Measurements from ENCODE around the gene CLINT1. TPM values are rescaled to one million over a fixed set of nuclear protein-coding genes. Genes with fewer than 3 reads are reported as not detected.
"Not testable (repeated sequence)": the region's sequence is repeated elsewhere in the genome, so short reads cannot be mapped to it uniquely, and the experiment has no call there.

The CLINT1 gene
- total RNA-seq, 1 donor from 2014 or later: 53.0 TPM

GRCh38 chr5:157866536-157866935 is 7.6 kb upstream of the CLINT1 start:
- DNase-seq (ENCODE audit: low spot score): no peak
- intact Hi-C loops (cut with DNase I): no loop called here

GRCh38 chr5:157865781-157866180 is 6.8 kb upstream of the CLINT1 start:
- intact Hi-C loops (cut with DNase I): no loop called here
- no peak for DNase-seq (ENCODE audit: low spot score)

GRCh38 chr5:157864067-157864466 is 5.1 kb upstream of the CLINT1 start:
- intact Hi-C loops (cut with DNase I): no loop called here
- DNase-seq (ENCODE audit: low spot score): no peak

- intact Hi-C loops (cut with DNase I): no loop called here
Observed at GRCh38 chr5:157862183-157862851, 3.4 kb upstream of the CLINT1 start.

GRCh38 chr5:157860898-157861890 is 2.2 kb upstream of the CLINT1 start:
- DNase-seq (ENCODE audit: low spot score): no peak
- intact Hi-C loops (cut with DNase I): no loop called here

More at GRCh38 chr5:157862183-157862851, 3.4 kb upstream of the CLINT1 start:
- no peak for DNase-seq (ENCODE audit: low spot score)

- intact Hi-C loops (cut with DNase I): loop anchor here (5.0 to 10.0 kb wide), 3 partner anchors 37 to 136 kb away; no protein-coding TSS in a partner anchor
Observed at GRCh38 chr5:157859227-157859575, 256 bp upstream of the CLINT1 start.

GRCh38 chr5:157857816-157858526 is 974 bp downstream of the CLINT1 start:
- DNase-seq (ENCODE audit: low spot score): no peak
- intact Hi-C loops (cut with DNase I): loop anchor here (5.0 to 10.0 kb wide), 3 partner anchors 36 to 137 kb away; no protein-coding TSS in a partner anchor

More at GRCh38 chr5:157859227-157859575, 256 bp upstream of the CLINT1 start:
- DNase-seq (ENCODE audit: low spot score): no peak

GRCh38 chr5:157855404-157855994 is 3.4 kb downstream of the CLINT1 start:
- DNase-seq (ENCODE audit: low spot score): no peak
- intact Hi-C loops (cut with DNase I): loop anchor here (5.0 to 10.0 kb wide), 3 partner anchors 33 to 139 kb away; no protein-coding TSS in a partner anchor

GRCh38 chr5:157853365-157853764 is 5.6 kb downstream of the CLINT1 start:
- intact Hi-C loops (cut with DNase I): loop anchor here (10.0 kb wide), 1 partner anchor 141 kb away; no protein-coding TSS in a partner anchor
- not testable (repeated sequence) for DNase-seq (ENCODE audit: low spot score)

- intact Hi-C loops (cut with DNase I): no loop called here
- no peak for DNase-seq (ENCODE audit: low spot score)
Observed at GRCh38 chr5:157845914-157846598, 12.9 kb downstream of the CLINT1 start.

GRCh38 chr5:157842787-157843186 is 16.2 kb downstream of the CLINT1 start:
- DNase-seq (ENCODE audit: low spot score): no peak
- intact Hi-C loops (cut with DNase I): no loop called here

GRCh38 chr5:157842185-157842584 is 16.8 kb downstream of the CLINT1 start:
- intact Hi-C loops (cut with DNase I): no loop called here
- no peak for DNase-seq (ENCODE audit: low spot score)

- DNase-seq (ENCODE audit: low spot score): no peak
- intact Hi-C loops (cut with DNase I): no loop called here
Observed at GRCh38 chr5:157839157-157839795, 19.7 kb downstream of the CLINT1 start.

- DNase-seq (ENCODE audit: low spot score): no peak
- intact Hi-C loops (cut with DNase I): no loop called here
Observed at GRCh38 chr5:157836121-157836753, 22.7 kb downstream of the CLINT1 start.

- DNase-seq (ENCODE audit: low spot score): no peak
- intact Hi-C loops (cut with DNase I): no loop called here
Observed at GRCh38 chr5:157835041-157835440, 23.9 kb downstream of the CLINT1 start.

GRCh38 chr5:157828944-157829639 is 29.9 kb downstream of the CLINT1 start:
- DNase-seq (ENCODE audit: low spot score): no peak
- intact Hi-C loops (cut with DNase I): loop anchor here (10.0 kb wide), 1 partner anchor 1276 kb away; no protein-coding TSS in a partner anchor

Data from cardiac septum (tissue), 1 donor.